Measurements from ENCODE around the gene GLE1. TPM values are rescaled to one million over a fixed set of nuclear protein-coding genes. Genes with fewer than 3 reads are reported as not detected.
"Not testable (repeated sequence)": the region's sequence is repeated elsewhere in the genome, so short reads cannot be mapped to it uniquely, and the experiment has no call there.

GLE1 gene
- total and polyA plus RNA-seq, 2 donors (not counting 1 experiment from before 2014, with no cell fraction given) = 14.7 to 23.6 TPM

GRCh38 chr9:128577206-128577605, 72.7 kb downstream of the GLE1 start:
- no peak for DNase-seq (ENCODE audit: low read depth in 2 of 2)
- Histone ChIP-seq H3K36me3 (ENCODE audit: control insufficient read depth, insufficient read depth, low read length) (peaks cover 40% of the 10 kb centered on the region), H3K4me2 (ENCODE audit: extremely low read depth, insufficient read depth, low read length) (no peak overlapping the region), H3K4me3 (replicated peaks in 1 of 4; ENCODE audit: control extremely low read depth in 1 of 4, insufficient read depth in 1 of 4, low read depth in 3 of 4, low read length in 4 of 4) (no peak overlapping the region), H2AFZ (ENCODE audit: low read length) (no peak overlapping the region), H3K27me3 (ENCODE audit: control insufficient read depth, insufficient read depth, low read length) (no peaks in the 10 kb centered on the region), H3K27ac (ENCODE audit: insufficient read depth, low read length) (no peak overlapping the region), H3K9ac (ENCODE audit: insufficient read depth, low read length) (no peak overlapping the region), H3K4me1 (ENCODE audit: control insufficient read depth, extremely low read depth, insufficient read depth, low read length) (no peaks in the 10 kb centered on the region), H3K9me3 (ENCODE audit: control insufficient read depth, insufficient read depth, low read depth, low read length) (no peaks in the 10 kb centered on the region), H4K20me1 (ENCODE audit: control insufficient read depth, extremely low read depth, insufficient read depth, low read length) (no peaks in the 10 kb centered on the region), H3K79me2 (ENCODE audit: control insufficient read depth, insufficient read depth, low read length) (peaks cover 10% of the 10 kb centered on the region)
- TF ChIP-seq EZH2 (IDR thresholded peaks at IDR 0.05; ENCODE audit: low read length, missing control alignments) = no peak
- TF ChIP-seq, protein P1, sequence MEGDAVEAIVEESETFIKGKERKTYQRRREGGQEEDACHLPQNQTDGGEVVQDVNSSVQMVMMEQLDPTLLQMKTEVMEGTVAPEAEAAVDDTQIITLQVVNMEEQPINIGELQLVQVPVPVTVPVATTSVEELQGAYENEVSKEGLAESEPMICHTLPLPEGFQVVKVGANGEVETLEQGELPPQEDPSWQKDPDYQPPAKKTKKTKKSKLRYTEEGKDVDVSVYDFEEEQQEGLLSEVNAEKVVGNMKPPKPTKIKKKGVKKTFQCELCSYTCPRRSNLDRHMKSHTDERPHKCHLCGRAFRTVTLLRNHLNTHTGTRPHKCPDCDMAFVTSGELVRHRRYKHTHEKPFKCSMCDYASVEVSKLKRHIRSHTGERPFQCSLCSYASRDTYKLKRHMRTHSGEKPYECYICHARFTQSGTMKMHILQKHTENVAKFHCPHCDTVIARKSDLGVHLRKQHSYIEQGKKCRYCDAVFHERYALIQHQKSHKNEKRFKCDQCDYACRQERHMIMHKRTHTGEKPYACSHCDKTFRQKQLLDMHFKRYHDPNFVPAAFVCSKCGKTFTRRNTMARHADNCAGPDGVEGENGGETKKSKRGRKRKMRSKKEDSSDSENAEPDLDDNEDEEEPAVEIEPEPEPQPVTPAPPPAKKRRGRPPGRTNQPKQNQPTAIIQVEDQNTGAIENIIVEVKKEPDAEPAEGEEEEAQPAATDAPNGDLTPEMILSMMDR (conservative IDR thresholded peaks at IDR 0.05 in 1 of 2, IDR thresholded peaks at IDR 0.05 in 1 of 2; ENCODE audit: low read depth in 1 of 2, low read length in 2 of 2) = no peak

GRCh38 chr9:128579194-128579593, 74.7 kb downstream of the GLE1 start:
- no peak for DNase-seq (ENCODE audit: low read depth in 2 of 2)
- H3K9me3 ChIP-seq (ENCODE audit: control insufficient read depth, insufficient read depth, low read depth, low read length) = no peaks in the 10 kb centered on the region

DNA sequence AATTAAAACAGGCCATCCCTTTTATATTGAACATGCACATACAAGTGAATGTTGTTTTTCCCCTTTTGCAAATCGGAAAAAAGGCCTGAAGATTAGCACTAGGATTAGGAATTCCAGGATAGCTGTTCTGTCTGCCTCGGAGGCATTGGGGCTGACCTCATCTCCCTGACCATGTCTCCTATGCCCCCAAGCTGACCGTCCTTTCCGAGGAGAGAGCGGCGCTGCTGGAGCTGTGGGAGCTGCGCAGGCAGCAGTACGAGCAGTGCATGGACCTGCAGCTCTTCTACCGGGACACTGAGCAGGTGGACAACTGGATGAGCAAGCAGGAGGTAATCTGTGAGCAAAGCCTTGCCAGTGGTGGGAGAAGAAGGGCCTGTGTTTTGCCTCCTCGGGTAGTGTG, 76.2 kb downstream of the GLE1 start:
- H2AFZ ChIP-seq (ENCODE audit: low read length) = no peak overlapping the region
- H4K20me1 ChIP-seq (ENCODE audit: control insufficient read depth, extremely low read depth, insufficient read depth, low read length) = no peaks in the 10 kb centered on the region
- H3K27ac ChIP-seq (ENCODE audit: insufficient read depth, low read length) = no peak overlapping the region
- TF ChIP-seq, protein P1 (conservative IDR thresholded peaks at IDR 0.05 in 1 of 2, IDR thresholded peaks at IDR 0.05 in 1 of 2; ENCODE audit: low read depth in 1 of 2, low read length in 2 of 2) = no peak
- TF ChIP-seq EZH2 (IDR thresholded peaks at IDR 0.05; ENCODE audit: low read length, missing control alignments) = no peak
- no peak overlapping the region for H3K9ac ChIP-seq (ENCODE audit: insufficient read depth, low read length)
- no peaks in the 10 kb centered on the region for H3K27me3 ChIP-seq (ENCODE audit: control insufficient read depth, insufficient read depth, low read length)
- no peak overlapping the region for H3K4me3 ChIP-seq (replicated peaks in 1 of 4; ENCODE audit: control extremely low read depth in 1 of 4, insufficient read depth in 1 of 4, low read depth in 3 of 4, low read length in 4 of 4)
- DNase-seq (ENCODE audit: low read depth in 2 of 2) = no peak
- no peaks in the 10 kb centered on the region for H3K79me2 ChIP-seq (ENCODE audit: control insufficient read depth, insufficient read depth, low read length)
- no peaks in the 10 kb centered on the region for H3K4me1 ChIP-seq (ENCODE audit: control insufficient read depth, extremely low read depth, insufficient read depth, low read length)
- H3K4me2 ChIP-seq (ENCODE audit: extremely low read depth, insufficient read depth, low read length) = no peak overlapping the region
- no peaks in the 10 kb centered on the region for H3K9me3 ChIP-seq (ENCODE audit: control insufficient read depth, insufficient read depth, low read depth, low read length)
- H3K36me3 ChIP-seq (ENCODE audit: control insufficient read depth, insufficient read depth, low read length) = peaks cover 54% of the 10 kb centered on the region

More at GRCh38 chr9:128579194-128579593, 74.7 kb downstream of the GLE1 start:
- TF ChIP-seq, protein P1 (conservative IDR thresholded peaks at IDR 0.05 in 1 of 2, IDR thresholded peaks at IDR 0.05 in 1 of 2; ENCODE audit: low read depth in 1 of 2, low read length in 2 of 2) = no peak
- TF ChIP-seq EZH2 (IDR thresholded peaks at IDR 0.05; ENCODE audit: low read length, missing control alignments) = no peak
- no peaks in the 10 kb centered on the region for H4K20me1 ChIP-seq (ENCODE audit: control insufficient read depth, extremely low read depth, insufficient read depth, low read length)
- H3K36me3 ChIP-seq (ENCODE audit: control insufficient read depth, insufficient read depth, low read length) = peaks cover 51% of the 10 kb centered on the region
- no peak overlapping the region for H3K27ac ChIP-seq (ENCODE audit: insufficient read depth, low read length)
- H3K4me2 ChIP-seq (ENCODE audit: extremely low read depth, insufficient read depth, low read length) = no peak overlapping the region
- no peaks in the 10 kb centered on the region for H3K79me2 ChIP-seq (ENCODE audit: control insufficient read depth, insufficient read depth, low read length)
- no peaks in the 10 kb centered on the region for H3K4me1 ChIP-seq (ENCODE audit: control insufficient read depth, extremely low read depth, insufficient read depth, low read length)
- H3K27me3 ChIP-seq (ENCODE audit: control insufficient read depth, insufficient read depth, low read length) = no peaks in the 10 kb centered on the region
- no peak overlapping the region for H2AFZ ChIP-seq (ENCODE audit: low read length)
- no peak overlapping the region for H3K9ac ChIP-seq (ENCODE audit: insufficient read depth, low read length)
- no peak overlapping the region for H3K4me3 ChIP-seq (replicated peaks in 1 of 4; ENCODE audit: control extremely low read depth in 1 of 4, insufficient read depth in 1 of 4, low read depth in 3 of 4, low read length in 4 of 4)

- not testable (repeated sequence) for H3K9ac ChIP-seq (ENCODE audit: insufficient read depth, low read length); H3K4me3 ChIP-seq (replicated peaks in 1 of 4; ENCODE audit: control extremely low read depth in 1 of 4, insufficient read depth in 1 of 4, low read depth in 3 of 4, low read length in 4 of 4); DNase-seq (ENCODE audit: low read depth in 2 of 2); H4K20me1 ChIP-seq (ENCODE audit: control insufficient read depth, extremely low read depth, insufficient read depth, low read length); H3K27ac ChIP-seq (ENCODE audit: insufficient read depth, low read length); H3K27me3 ChIP-seq (ENCODE audit: control insufficient read depth, insufficient read depth, low read length); H3K9me3 ChIP-seq (ENCODE audit: control insufficient read depth, insufficient read depth, low read depth, low read length); H3K4me2 ChIP-seq (ENCODE audit: extremely low read depth, insufficient read depth, low read length); H2AFZ ChIP-seq (ENCODE audit: low read length); H3K4me1 ChIP-seq (ENCODE audit: control insufficient read depth, extremely low read depth, insufficient read depth, low read length); H3K79me2 ChIP-seq (ENCODE audit: control insufficient read depth, insufficient read depth, low read length)
- H3K36me3 ChIP-seq (ENCODE audit: control insufficient read depth, insufficient read depth, low read length) = peaks cover 51% of the 10 kb centered on the region
Observed at GRCh38 chr9:128585155-128585554, 80.6 kb downstream of the GLE1 start.

DNA sequence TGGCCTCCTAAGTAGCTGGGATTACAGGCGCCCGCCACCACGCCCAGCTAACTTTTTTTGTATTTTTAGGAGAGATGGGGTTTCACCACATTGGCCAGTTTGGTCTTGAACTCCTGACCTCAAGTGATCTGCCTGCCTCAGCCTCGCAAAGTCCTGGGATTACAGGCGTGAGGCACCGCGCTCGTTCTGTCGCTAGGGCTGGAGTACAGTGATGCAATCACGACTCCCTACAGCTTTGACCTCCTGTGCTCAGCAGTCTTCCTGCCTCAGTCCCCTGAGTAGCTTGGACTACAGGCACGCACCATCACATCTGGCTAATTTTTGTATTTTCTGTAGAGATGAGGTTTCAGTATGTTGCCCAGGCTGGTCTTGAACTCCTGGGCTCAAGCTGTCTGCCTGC, 82.4 kb downstream of the GLE1 start:
- H3K9ac ChIP-seq (ENCODE audit: insufficient read depth, low read length); H4K20me1 ChIP-seq (ENCODE audit: control insufficient read depth, extremely low read depth, insufficient read depth, low read length); H2AFZ ChIP-seq (ENCODE audit: low read length); H3K4me3 ChIP-seq (replicated peaks in 1 of 4; ENCODE audit: control extremely low read depth in 1 of 4, insufficient read depth in 1 of 4, low read depth in 3 of 4, low read length in 4 of 4); H3K9me3 ChIP-seq (ENCODE audit: control insufficient read depth, insufficient read depth, low read depth, low read length); H3K4me2 ChIP-seq (ENCODE audit: extremely low read depth, insufficient read depth, low read length); H3K4me1 ChIP-seq (ENCODE audit: control insufficient read depth, extremely low read depth, insufficient read depth, low read length); H3K79me2 ChIP-seq (ENCODE audit: control insufficient read depth, insufficient read depth, low read length); DNase-seq (ENCODE audit: low read depth in 2 of 2); H3K27me3 ChIP-seq (ENCODE audit: control insufficient read depth, insufficient read depth, low read length); H3K27ac ChIP-seq (ENCODE audit: insufficient read depth, low read length): not testable (repeated sequence)
- peaks cover 49% of the 10 kb centered on the region for H3K36me3 ChIP-seq (ENCODE audit: control insufficient read depth, insufficient read depth, low read length)
